ENCODE measurements around the gene RB1.
"Not testable (repeated sequence)": the region's sequence is repeated elsewhere in the genome, so short reads cannot be mapped to it uniquely, and the experiment has no call there.

RB1 gene

GRCh38 chr13:48411841-48412531, 108.4 kb downstream of the RB1 start:
- FAIRE-seq = no peak

- peak; percentile 33 for FAIRE-seq
Measured at GRCh38 chr13:48412881-48413351, 109.4 kb downstream of the RB1 start, which contains the start of gene LPAR6. Gene LPAR6 (minus strand): TSS chr13:48413113. CDS start chr13:48412423, 690 bp downstream.

DNA sequence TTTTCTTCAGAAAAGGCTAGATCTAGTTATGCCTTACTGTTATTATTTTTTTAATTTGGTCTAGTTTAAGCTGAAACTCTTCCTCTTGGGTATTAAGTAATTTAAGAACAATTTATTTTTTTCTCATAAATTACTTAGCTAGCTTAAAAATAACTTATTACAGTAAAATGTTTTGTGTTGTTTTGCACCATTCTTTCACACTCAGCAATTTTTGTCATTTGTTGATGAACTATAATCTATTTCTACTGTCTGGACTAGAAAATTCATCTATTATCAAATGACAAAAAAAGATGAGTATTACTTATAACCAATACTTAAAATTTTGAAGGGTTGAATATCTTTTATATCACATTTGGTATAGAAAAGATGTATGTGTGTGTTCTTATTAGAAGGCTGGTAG, 111.0 kb downstream of the RB1 start:
- no peak for FAIRE-seq

- no peak for FAIRE-seq
Measured at GRCh38 chr13:48415516-48415915, 112.0 kb downstream of the RB1 start.

- not testable (repeated sequence) for FAIRE-seq
Measured at GRCh38 chr13:48422003-48422402, 118.5 kb downstream of the RB1 start.

- no peak for FAIRE-seq
Measured at GRCh38 chr13:48424212-48424611, 120.7 kb downstream of the RB1 start.

- no peak for FAIRE-seq
Measured at GRCh38 chr13:48426052-48426451, 122.5 kb downstream of the RB1 start.

DNA sequence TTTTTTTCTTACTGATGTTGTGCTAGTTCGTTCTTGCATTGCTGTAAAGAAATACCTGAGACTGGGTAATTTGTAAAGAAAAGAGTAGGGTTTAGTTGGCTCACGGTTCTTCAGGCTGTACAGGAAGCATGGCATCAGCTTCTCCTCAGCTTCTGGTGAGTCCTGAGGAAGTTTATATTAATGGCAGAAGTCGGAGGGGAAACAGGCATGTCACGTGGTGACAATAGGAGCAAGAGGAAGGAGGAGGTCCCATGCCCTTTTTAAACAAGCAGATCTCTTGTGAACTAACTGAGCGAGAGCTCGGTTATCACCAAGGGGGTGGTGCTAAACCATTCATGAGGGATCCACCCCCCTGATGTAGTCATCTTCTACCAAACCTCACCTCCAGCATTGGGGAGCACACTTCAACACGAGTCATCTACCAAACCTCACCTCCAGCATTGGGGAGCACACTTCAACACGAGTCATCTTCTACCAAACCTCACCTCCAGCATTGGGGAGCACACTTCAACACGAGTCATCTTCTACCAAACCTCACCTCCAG, 123.3 kb downstream of the RB1 start:
- not testable (repeated sequence) for FAIRE-seq

GRCh38 chr13:48429036-48429435, 125.5 kb downstream of the RB1 start:
- FAIRE-seq = no peak

DNA sequence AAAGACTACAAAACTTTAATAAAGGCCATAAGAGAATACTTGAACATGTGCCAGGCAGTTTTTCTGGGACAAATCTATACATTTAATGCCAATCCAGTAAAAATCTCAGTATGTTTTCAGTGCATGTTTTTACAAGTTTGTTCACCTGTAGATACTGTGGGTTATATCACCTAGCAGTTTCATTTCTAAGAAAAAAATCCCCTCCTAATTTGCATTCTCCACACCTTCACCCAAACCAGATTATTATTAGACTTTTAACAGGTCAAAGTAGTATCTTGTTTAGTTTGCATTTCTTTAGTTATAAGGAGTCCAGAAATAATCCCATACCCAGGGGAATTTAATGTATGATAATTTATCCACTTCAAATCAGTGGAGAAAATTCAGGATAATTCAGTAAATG, 126.3 kb downstream of the RB1 start:
- no peak for FAIRE-seq

- FAIRE-seq = no peak
Measured at GRCh38 chr13:48431431-48431830, 127.9 kb downstream of the RB1 start.

DNA sequence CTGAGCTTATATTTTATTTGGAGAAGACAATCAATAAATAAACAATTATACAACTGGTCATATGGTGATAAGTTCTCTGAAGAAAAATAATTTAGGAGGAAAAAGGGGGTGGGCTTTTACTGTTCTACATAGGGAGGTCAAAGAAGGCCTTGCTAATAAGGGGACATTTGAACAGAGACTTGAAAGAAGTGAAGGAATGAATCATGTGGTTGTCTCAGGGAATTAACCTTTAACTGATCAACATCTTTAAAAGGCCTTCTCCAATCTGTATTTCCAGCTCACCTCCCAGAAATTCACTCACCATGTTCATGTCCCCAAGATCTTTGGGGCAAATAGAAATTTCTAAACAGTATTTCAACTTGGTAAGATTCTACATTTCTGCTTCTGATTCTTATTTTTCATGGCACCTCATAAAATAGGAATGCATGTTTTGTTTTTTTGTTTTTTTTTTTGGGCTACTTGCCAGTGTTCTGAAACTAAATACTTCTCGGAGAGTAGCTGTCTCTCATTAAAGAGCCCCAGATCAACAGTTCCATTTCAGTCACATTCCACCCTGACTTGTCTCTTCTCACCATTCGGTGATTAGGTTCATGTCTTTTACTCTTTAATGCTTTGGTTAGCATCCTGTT, 128.6 kb downstream of the RB1 start:
- FAIRE-seq = no peak

DNA sequence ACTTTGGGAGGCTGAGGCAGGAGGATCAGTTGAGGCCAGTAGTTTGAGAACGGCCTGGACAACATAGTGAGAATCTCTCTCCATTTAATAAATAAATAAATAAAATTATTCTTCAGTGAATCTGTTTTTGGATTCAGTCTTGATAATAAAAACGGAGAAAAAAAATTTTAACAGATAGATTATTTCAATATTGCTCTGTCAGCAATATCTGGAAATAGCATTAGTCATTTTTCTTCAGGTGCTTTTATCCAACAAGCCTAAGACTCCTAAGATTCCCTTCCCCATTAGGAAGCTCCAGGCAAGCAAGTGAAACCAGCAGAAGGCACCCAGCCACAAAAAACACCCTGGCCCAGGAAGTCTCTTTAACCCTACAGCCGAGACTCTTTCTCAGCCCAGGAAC, 130.6 kb downstream of the RB1 start:
- FAIRE-seq = no peak

DNA sequence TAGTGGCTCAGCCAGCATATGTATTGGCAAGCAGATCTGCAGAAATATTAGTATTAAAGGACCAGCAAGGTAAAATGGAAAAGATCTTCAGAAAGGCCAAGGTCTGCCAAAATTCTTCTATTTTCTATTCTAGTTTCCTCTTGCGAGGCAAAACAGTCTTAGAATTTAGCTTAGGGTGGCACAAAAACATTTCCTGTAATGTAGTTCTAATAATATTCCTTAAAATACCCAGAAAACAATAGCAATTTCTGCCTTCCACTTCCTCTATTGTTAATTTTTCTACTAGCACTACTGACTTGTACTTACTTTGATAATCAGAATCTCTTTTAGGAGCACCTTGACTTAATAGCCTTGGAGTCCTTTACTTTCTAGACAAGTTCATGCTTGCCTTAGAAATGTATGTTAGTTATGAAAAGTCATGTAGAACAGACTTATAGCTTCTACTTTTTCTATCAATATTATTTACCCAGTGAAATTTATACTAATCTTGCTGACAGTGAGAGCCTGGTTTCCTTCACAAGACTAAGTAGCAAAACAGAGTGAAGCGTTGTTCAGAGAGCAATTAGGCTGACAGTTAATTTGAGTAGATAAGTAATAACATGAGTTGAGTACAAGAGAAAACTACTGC, 133.2 kb downstream of the RB1 start:
- no peak for FAIRE-seq

- no peak for FAIRE-seq
Measured at GRCh38 chr13:48437371-48437770, 133.8 kb downstream of the RB1 start.

- FAIRE-seq = peak; percentile 98
Measured at GRCh38 chr13:48443442-48444208, 140.1 kb downstream of the RB1 start.

DNA sequence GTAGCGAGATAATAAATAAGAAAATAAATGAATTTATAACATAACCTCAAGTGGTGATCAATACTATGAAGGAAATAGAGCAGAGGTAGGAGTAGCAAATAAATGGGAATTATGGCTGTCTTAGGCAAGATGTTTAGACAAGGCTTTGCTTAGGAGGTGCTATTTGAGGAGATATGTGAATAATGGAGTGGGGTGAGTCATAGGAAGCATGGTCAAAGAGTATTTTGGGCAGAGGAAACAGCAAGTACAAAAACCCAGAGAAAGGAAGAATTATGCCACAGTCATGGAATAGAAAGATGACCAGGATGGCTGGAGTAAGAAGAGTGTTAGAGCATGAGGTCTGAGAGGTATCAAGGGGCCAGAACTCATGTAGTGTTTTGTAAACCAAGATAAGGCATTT, 142.9 kb downstream of the RB1 start:
- FAIRE-seq = no peak

GRCh38 chr13:48448285-48448958, 144.9 kb downstream of the RB1 start:
- FAIRE-seq = no peak

GRCh38 chr13:48448959-48449614, 145.5 kb downstream of the RB1 start:
- FAIRE-seq = no peak

DNA sequence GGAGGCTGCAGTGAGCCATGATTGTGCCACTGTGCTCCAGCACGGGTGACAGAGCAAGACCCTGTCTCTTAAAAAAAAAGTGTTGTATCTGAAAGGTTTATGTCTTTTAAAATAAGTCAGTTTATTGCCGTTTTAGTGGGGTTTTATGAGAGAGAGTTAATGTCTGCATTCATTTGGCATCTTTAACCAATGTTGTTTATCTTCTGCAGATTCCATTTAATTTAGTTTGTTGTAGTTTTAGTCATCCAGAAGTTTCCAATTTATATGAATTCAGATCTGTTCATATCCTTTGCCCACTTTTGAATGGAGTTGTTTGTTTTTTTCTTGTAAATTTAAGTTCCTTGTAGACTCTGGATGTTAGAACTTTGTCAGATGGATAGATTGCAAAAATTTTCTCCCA, 146.1 kb downstream of the RB1 start:
- no peak for FAIRE-seq

- not testable (repeated sequence) for FAIRE-seq
Measured at GRCh38 chr13:48451196-48451595, 147.6 kb downstream of the RB1 start.

DNA sequence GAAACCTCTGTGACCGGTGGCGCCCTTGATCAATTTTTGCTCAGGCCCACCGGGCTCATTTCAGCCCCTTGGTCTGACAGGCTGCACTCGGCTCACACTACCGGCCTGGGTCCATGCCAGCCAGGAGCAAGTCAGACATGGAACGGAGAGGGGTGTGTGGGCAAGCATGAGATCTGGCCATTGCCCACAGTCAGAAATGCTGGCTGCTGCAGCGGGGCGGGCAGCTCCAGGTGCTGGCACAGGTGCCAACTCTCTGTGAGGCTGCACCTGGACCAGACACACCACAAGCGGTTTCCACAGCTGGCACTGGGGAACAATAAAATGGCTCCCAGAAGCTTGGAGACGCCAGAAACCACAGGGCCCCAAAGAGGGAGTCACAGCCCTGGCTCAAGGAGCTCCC, 153.0 kb downstream of the RB1 start:
- FAIRE-seq = no peak
